ENCODE data around the gene BRINP2. TPM values are rescaled to one million over a fixed set of nuclear protein-coding genes. Genes with fewer than 3 reads are reported as not detected.

The BRINP2 gene
- total and polyA plus RNA-seq, 2 of the 8 experiments (the other 6 are each of a cell fraction or from before 2014, with no cell fraction given), result 0.39 to 0.42 TPM

DNA sequence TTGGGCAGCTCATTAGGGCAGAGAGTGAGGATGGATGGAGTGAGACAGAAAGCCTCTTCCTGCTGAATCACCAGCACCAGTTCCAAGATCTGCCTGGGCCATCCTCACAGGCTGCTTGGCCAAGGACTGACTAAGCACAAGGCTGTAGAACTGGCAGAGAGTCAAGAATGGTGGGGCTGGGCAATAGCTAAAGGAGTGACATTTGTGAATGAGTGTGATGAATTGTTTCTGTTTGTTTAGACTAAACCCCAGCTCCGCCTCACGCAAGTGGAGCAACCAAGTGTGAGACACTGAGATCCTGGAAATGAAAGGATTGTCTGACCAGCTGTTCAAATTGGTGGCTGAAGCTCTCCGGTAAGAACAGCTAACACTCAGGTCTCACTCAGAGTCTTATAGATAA, 38.6 kb downstream of the BRINP2 start:
- H3K4me3 ChIP-seq (ENCODE audit: extremely low read depth in 1 of 4, insufficient read depth in 2 of 4, low read depth in 3 of 4, low read length in 4 of 4), result no peak overlapping the region
- FAIRE-seq, result no peak
- no peak overlapping the region for H3K4ac ChIP-seq (replicated peaks; ENCODE audit: insufficient read length, low read depth, low read length)
- H3K4me1 ChIP-seq (replicated peaks in 1 of 4; ENCODE audit: control insufficient read depth in 3 of 4, insufficient read depth in 4 of 4, low read length in 3 of 4), result no peaks in the 10 kb centered on the region
- no peak overlapping the region for H2BK15ac ChIP-seq (ENCODE audit: low read length)
- H3K14ac ChIP-seq (ENCODE audit: insufficient read length), result no peak overlapping the region
- no peak overlapping the region for H3K18ac ChIP-seq (ENCODE audit: extremely low read depth, low read length)
- H3K27me3 ChIP-seq (replicated peaks in 1 of 4; ENCODE audit: control insufficient read depth in 3 of 4, extremely low read depth in 1 of 4, insufficient read depth in 3 of 4, low read length in 3 of 4), result peaks cover 12 to 29% (median 22%) of the 10 kb centered on the region in 4 experiments
- 88% methylated on average over 3 of the region's 3 CpGs; no CpG with 5 or more reads in 1 of the 2 experiments for WGBS, 2 experiments (ENCODE audit: extremely low coverage in 1 of 2, insufficient coverage in 1 of 2, insufficient read length in 1 of 2, insufficient replicate concordance in 2 of 2, low coverage in 1 of 2, low lambda C conversion rate in 2 of 2, missing lambda C conversion rate in 1 of 2)
- ChIA-PET POLR2A (ENCODE audit: partially characterized antibody) (no interaction called here), CTCF (ENCODE audit: partially characterized antibody) (interaction anchor here (0.6 to 1.8 kb wide), 3 partner anchors 22 to 571 kb away, joined by 3 to 5 read pairs (median 5); no protein-coding TSS in a partner anchor)
- H3K4me2 ChIP-seq (ENCODE audit: insufficient read depth in 1 of 2, low read depth in 2 of 2, low read length in 2 of 2), result no peak overlapping the region
- H3K36me3 ChIP-seq (ENCODE audit: control insufficient read depth in 2 of 4, insufficient read depth in 4 of 4, low read length in 3 of 4), result no peaks in the 10 kb centered on the region
- H4K5ac ChIP-seq (ENCODE audit: insufficient read length, low read depth, low read length), result no peak overlapping the region
- no peak overlapping the region for H2BK12ac ChIP-seq (ENCODE audit: low read depth, low read length)
- H4K8ac ChIP-seq (ENCODE audit: extremely low read depth, insufficient read depth, low read length), result no peak overlapping the region
- H2BK120ac ChIP-seq (replicated peaks; ENCODE audit: low read depth, low read length), result no peak overlapping the region
- H3K9me3 ChIP-seq (ENCODE audit: insufficient read depth in 2 of 2, low read depth in 1 of 2, low read length in 1 of 2), result no peaks in the 10 kb centered on the region
- H2AK5ac ChIP-seq (ENCODE audit: low read depth, low read length), result no peak overlapping the region
- no peak overlapping the region for H4K91ac ChIP-seq (replicated peaks; ENCODE audit: insufficient read length, low read length)
- H3K27ac ChIP-seq (ENCODE audit: low read depth, low read length), result no peak overlapping the region
- no peak overlapping the region for H3K23ac ChIP-seq (ENCODE audit: insufficient read length)
- no peak overlapping the region for H3K9ac ChIP-seq (replicated peaks in 1 of 4; ENCODE audit: extremely low read depth in 1 of 4, low read depth in 3 of 4, low read length in 3 of 4)
- H2BK20ac ChIP-seq (ENCODE audit: low read length), result no peak overlapping the region
- no peak for DNase-seq (ENCODE audit: low read depth in 1 of 2, low spot score in 2 of 2)
- no peaks in the 10 kb centered on the region for H4K20me1 ChIP-seq (replicated peaks in 1 of 2; ENCODE audit: control insufficient read depth in 1 of 2, insufficient read depth in 2 of 2, low read length in 2 of 2)
- no peaks in the 10 kb centered on the region for H3K23me2 ChIP-seq (ENCODE audit: low read depth, low read length)
- no peaks in the 10 kb centered on the region for H3K79me1 ChIP-seq (ENCODE audit: low read depth, low read length)
- H2BK5ac ChIP-seq (ENCODE audit: low read depth, low read length), result no peak overlapping the region
- H2AFZ ChIP-seq (ENCODE audit: low read length), result no peak overlapping the region
- H3K56ac ChIP-seq (replicated peaks; ENCODE audit: insufficient read length, low read depth, low read length), result no peak overlapping the region
- H3K79me2 ChIP-seq (ENCODE audit: control insufficient read depth in 1 of 2, insufficient read depth in 2 of 2, low read length in 2 of 2), result no peaks in the 10 kb centered on the region
- no peak for TF ChIP-seq CEBPB (IDR thresholded peaks at IDR 0.05; ENCODE audit: low read depth, low read length)
- no peak for TF ChIP-seq SRF (IDR thresholded peaks at IDR 0.05; ENCODE audit: low read depth, low read length)
- TF ChIP-seq MAFK (IDR thresholded peaks at IDR 0.05; ENCODE audit: low read depth, low read length), result no peak
- no peak for TF ChIP-seq GABPA (IDR thresholded peaks at IDR 0.05; ENCODE audit: borderline replicate concordance, insufficient read depth, low read length)
- no peak for TF ChIP-seq EP300 (IDR thresholded peaks at IDR 0.05; ENCODE audit: borderline replicate concordance in 1 of 2, low read depth in 2 of 2, low read length in 2 of 2)

Measured in H1 (cell line).